C1 segment of cervical spinal cord (tissue), 14 donors: ENCODE data around the gene RBP2.
"Not testable (repeated sequence)": the region's sequence is repeated elsewhere in the genome, so short reads cannot be mapped to it uniquely, and the experiment has no call there.

Source experiments
- DNase-seq, 14 donors: peaks; one replicate each; lab custom pipeline; 2025; lab: John Stamatoyannopoulos, UW

RBP2 gene

GRCh38 chr3:139443186-139443585, 33.1 kb downstream of the RBP2 start:
- no peak for DNase-seq

DNA sequence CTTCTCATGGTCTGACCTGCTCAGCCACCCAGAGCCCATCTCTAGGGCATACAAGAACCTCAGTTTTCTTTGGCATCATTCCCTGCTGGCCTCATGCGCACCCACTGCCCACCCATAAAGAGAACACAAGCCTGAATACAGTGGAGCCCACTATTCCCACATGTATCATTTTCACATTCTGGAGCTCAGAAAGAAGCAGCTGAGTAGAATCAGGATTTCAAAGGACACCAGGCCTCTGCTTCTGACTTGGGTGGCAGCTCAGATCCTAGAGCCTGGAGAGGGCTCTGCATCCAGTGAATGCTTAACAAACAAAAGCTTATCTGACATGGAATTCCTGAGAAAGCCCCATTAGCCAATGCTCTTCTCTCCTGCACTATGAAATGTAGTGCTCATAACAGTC, 34.7 kb downstream of the RBP2 start:
- no peak for DNase-seq

DNA sequence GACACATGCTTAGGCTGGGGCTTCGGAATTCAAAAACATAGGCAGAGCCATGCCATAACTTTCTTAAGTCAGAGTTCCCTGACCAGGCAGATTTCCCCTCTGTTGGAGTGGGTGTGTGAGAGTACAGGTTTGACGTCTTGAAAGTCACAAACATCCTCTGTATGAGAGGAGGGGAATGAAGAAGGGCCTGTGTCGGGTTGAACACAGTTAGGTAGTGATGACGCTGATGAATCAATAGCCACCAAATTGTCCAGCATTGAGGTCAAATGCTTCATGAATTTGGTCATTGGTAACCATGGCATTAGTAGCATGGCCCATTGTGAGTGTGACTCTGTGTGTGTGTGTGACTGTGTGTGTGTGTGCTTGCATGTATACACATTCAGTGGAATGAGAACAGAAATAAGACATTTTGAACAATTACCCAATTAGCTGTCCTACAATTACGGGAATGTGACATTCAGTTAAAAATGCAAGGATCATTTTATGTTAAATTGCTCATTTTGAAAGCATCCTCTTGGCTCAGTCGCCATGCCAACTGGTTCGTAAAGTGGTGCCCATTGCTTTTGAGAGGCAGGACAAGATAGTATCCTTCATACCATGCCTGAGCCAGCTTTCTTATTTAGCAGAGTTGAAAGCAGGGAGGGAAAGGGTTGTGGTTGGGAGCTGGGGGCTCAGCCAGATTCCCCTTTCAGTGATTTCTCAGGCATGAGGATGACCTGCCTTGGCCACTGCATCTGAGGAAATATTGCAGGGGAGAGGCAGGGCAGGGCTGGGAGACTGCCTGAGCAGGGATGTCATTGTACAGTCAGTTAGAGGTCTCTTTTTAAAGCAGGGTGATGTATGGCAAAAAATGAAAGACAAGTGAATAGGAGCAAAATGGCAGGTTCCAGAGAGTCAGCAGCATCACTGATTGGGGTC, 35.4 kb downstream of the RBP2 start:
- no peak for DNase-seq

DNA sequence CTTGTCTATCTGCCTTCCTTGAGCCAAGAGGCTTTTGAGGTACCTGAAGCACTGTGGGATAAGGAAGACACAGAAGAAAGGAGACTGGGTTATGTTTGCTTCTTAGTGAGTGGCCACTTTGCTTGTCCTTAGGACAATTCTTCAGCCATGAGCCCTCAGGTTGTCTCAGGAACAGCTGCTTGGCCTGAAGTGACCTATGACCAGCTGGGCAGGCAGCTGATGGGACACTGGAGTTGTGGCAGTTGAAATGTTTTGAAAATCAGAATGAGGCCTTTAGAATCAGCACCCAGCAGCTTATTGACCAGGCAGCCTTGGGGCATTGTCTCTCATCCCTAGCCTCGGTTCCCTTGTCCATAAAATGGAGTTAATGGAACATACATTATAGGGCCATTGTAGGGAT, 37.0 kb downstream of the RBP2 start:
- no peak for DNase-seq

GRCh38 chr3:139434764-139435307, 41.5 kb downstream of the RBP2 start:
- DNase-seq: no peak

DNA sequence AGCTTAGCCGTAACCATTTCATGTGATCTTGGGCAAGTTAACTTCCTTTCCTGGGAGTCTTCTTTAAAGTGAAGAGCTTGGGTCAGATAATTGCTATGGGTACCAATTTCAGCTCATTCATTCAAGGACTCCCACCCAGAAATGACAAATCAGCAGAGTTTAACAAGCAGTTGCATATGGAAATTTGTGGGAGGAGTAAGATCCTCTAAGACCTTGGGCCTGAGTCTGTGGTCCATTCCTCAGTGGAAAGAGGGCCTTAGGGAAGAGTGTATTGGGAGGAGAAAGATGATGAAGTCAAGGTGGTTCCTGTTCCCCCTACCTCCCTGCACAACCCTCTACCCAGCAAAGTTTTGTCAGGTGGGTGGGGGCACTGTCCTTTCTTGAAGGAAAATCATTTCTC, 42.1 kb downstream of the RBP2 start:
- DNase-seq: no peak

DNA sequence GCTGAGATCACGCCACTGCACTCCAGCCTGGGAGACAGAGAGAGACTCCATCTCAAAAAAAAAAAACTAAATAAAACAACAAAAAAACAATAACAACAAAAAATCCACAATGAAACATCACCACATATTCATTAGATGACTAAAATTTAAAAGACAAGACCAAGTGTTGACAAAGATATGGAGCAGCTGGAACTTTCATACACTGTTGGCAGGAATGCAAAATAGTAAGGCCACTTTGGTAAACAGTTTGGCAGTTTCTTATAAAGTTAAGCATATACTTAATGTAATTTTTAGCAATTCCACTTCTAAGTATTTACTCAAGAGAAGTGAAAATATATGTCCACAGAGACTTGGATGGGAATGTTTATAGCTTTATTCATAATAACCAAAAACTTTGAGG, 43.2 kb downstream of the RBP2 start:
- DNase-seq: no peak

DNA sequence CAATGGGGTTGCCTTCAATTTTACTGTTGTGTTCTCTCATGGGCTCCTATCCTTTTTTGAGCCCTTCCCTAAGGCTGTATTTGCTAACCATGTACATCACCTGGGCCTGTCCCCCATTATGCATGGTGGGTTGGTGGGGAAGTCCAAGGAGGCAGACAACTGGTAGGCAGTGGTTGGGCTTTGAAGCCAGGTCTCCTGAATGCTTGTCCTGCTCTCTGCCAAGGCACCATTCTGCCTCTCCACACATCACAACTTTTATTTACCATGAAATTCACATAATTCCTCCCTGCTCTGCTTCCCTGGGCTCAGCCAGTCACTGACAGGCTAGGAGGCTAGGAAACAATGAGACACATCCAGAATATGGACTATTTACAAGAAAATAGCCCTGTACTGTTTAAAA, 45.8 kb downstream of the RBP2 start:
- DNase-seq: no peak

- peak in 1 of 14 donors; percentile 17 for DNase-seq
Measured at GRCh38 chr3:139427283-139428060, 48.8 kb downstream of the RBP2 start.

DNA sequence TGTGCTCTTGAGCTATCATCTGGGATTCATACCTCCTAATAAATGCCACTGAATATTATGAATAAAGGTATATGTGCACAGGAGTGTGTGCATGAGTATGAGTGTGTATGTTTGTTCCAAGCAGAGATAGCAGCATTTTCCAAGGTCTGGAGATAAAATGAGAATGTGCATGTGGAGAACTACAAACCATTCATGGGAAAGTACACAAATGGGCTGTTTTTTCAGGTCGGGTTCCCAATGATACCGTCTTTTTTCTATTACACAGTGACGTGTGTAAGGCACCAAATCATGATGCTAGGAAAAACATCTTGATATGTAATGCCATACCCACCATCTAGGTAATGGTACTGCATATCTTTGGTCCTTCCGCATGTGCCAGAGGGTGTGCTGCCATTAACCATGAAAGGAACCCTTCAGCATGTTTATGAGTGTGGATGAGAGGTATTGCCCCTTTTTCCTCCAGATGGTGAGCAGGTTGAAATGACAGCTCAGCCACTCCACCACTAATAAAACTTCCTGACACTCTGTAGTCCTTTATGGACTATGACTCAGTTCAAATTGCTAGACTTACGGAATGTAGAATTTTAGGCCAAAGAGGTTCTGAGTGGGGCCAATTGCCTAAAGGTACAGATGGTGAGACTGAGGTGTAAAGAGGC, 50.4 kb downstream of the RBP2 start:
- no peak for DNase-seq

- DNase-seq: no peak
Measured at GRCh38 chr3:139423232-139423631, 53.1 kb downstream of the RBP2 start.

- DNase-seq: no peak
Measured at GRCh38 chr3:139421460-139421859, 54.9 kb downstream of the RBP2 start.

GRCh38 chr3:139421040-139421439, 55.3 kb downstream of the RBP2 start:
- DNase-seq: no peak

DNA sequence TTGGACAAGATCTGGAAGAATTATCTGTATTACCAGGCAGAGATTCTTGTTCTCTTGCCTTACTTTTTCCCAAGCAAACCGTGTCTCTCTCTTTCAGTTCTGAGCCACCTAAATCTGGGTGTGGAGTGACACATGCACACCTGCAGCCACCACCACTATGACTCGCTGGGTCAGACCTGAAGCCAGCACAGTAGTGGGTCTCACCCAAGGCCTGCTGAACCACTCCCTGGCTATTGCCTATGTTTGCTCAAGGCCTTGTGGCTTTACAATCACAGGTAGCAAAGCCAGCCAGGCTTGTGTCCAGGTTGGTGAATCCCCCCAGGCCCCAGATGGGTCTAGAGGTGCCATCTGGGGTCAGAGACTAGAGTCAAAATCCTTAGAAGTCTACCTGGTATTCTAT, 58.2 kb downstream of the RBP2 start:
- no peak for DNase-seq

DNA sequence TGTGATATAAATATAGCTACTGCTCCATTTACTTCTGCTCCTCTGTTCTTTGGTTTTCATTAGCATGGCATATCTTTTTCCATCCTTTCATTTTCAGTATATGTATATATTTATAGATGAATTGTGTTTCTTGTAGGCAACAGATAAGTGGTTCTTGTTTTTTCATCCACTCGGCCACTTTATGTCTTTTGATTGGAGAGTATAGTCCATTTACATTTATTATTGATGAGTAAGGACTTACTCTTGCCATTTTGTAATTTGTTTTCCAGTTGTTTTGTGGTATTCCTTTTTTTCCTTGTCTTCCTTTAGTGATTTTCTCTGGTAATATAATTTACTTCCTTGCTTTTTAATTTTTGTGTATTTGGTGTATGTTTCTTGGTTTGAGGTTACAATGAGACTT, 60.0 kb downstream of the RBP2 start:
- no peak for DNase-seq

GRCh38 chr3:139414608-139415224, 61.6 kb downstream of the RBP2 start:
- DNase-seq: no peak

DNA sequence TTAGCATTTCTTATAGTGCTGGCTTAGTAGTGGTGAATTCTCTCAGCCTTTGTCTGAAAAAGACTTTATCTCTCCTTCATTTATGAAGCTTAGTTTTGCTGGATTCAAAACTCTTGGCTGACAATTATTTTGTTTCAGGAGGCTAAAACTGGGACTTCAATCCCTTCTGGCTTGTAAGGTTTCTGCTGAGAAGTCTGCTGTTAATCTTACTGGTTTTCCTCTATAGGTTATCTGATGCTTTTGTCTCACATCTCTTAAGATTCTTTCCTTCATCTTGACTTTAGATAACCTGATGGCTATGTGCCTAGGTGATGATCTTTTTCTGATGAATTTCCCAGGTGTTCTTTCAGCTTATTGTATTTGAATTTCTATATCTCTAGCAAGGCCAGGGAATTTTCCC, 63.4 kb downstream of the RBP2 start:
- DNase-seq: not testable (repeated sequence)
